ENCODE data around the gene PLXNA4.

GRCh38 chr7:132485600-132486273 is 90.5 kb downstream of the PLXNA4 start:
- TF ChIP-seq CTCF (IDR thresholded peaks at IDR 0.05; ENCODE audit: insufficient read depth, low read length, poor library complexity, severe bottlenecking) (no peak), EZH2phosphoT487 (conservative IDR thresholded peaks at IDR 0.05; ENCODE audit: low read length) (no peak)
